Liver (tissue), 9 donors: ENCODE measurements around the gene ZNF490. TPM values are rescaled to one million over a fixed set of nuclear protein-coding genes. Genes with fewer than 3 reads are reported as not detected.

Source experiments
- DNase-seq: peaks from one replicate; pipeline ENCODE4 v3.0.0-alpha.2; 2017; ENCODE audit warnings: low spot score
- H3K27ac ChIP-seq, 2 donors: one replicate each; pipeline ENCODE4 v1.7.0; 2013; ENCODE audit warnings: inconsistent platforms in 2 of 2, low read length in 2 of 2, control low read depth in 1 of 2, low read depth in 1 of 2, mild to moderate bottlenecking in 1 of 2
- H3K27me3 ChIP-seq, 4 donors: one replicate each; pipeline versions ENCODE4 v1.6.1 to v1.7.0; 2013; ENCODE audit warnings: low read length in 3 of 4, inconsistent platforms in 1 of 4, mild to moderate bottlenecking in 1 of 4, moderate library complexity in 1 of 4; ENCODE audit not compliant: control insufficient read depth in 4 of 4, insufficient read depth in 4 of 4
- H3K36me3 ChIP-seq, 4 donors: one replicate each; pipeline versions ENCODE4 v1.6.1 to v1.7.0; 2013; ENCODE audit warnings: low read length in 3 of 4, mild to moderate bottlenecking in 3 of 4, low read depth in 1 of 4, moderate library complexity in 1 of 4; ENCODE audit not compliant: control insufficient read depth in 4 of 4, insufficient read depth in 3 of 4
- H3K4me1 ChIP-seq, 4 donors: one replicate each; pipeline versions ENCODE4 v1.6.1 to v1.7.0; 2013; ENCODE audit warnings: low read length in 3 of 4, mild to moderate bottlenecking in 3 of 4, moderate library complexity in 1 of 4; ENCODE audit not compliant: control insufficient read depth in 4 of 4, insufficient read depth in 4 of 4
- H3K4me3 ChIP-seq, 3 donors: one replicate each; pipeline versions ENCODE4 v1.6.1 to v1.7.0; 2013; ENCODE audit warnings: low read length in 3 of 3, control low read depth in 1 of 3, low read depth in 1 of 3, mild to moderate bottlenecking in 1 of 3
- H3K9ac ChIP-seq, 2 donors: one replicate each; pipeline ENCODE4 v1.7.0; 2013; ENCODE audit warnings: low read length in 2 of 2, mild to moderate bottlenecking in 2 of 2, moderate library complexity in 2 of 2, control low read depth in 1 of 2, low read depth in 1 of 2
- H3K9me3 ChIP-seq, 4 donors: one replicate each; pipeline versions ENCODE4 v1.6.1 to v1.7.0; 2013; ENCODE audit warnings: low read length in 3 of 4; ENCODE audit not compliant: control insufficient read depth in 4 of 4
- ATF3 ChIP-seq: IDR thresholded peaks from 2 replicates; pipeline ENCODE4 v1.6.1; 2016; ENCODE audit warnings: antibody characterized with exemption
- HNF4G ChIP-seq: IDR thresholded peaks from 2 replicates; pipeline ENCODE4 v1.6.1; 2016; ENCODE audit warnings: antibody characterized with exemption
- JUND ChIP-seq, 2 donors: IDR thresholded peaks; 2 replicates each; pipeline ENCODE4 v1.6.1; 2016; ENCODE audit warnings: antibody characterized with exemption in 2 of 2
- REST ChIP-seq: IDR thresholded peaks from 2 replicates; pipeline ENCODE4 v1.6.1; 2016; ENCODE audit warnings: antibody characterized with exemption, mild to moderate bottlenecking
- RXRA ChIP-seq, 2 donors: IDR thresholded peaks; 2 replicates each; pipeline ENCODE4 v1.6.1; 2017 to 2018; ENCODE audit warnings: antibody characterized with exemption in 2 of 2, mild to moderate bottlenecking in 1 of 2
- SP1 ChIP-seq: IDR thresholded peaks from 2 replicates; pipeline ENCODE4 v1.6.1; 2018; ENCODE audit warnings: antibody characterized with exemption, mild to moderate bottlenecking
- TAF1 ChIP-seq: conservative IDR thresholded peaks from 2 replicates; pipeline ENCODE4 v1.6.1; 2016; ENCODE audit warnings: antibody characterized with exemption, mild to moderate bottlenecking
- WGBS: extraction: QIAGEN DNeasy Blood & Tissue Kit; methylation state at CpG from one replicate; pipeline ENCODE4 v1.1.7; 2013; 5-methylcytosine and 5-hydroxymethylcytosine counted together
- polyA plus RNA-seq, 2 donors: library from polyadenylated mRNA; stranded (reverse) in 1 of 2; unstranded in 1 of 2; fragments of 200-250 nt in 1 of 2; fragments of >200 nt in 1 of 2; fragmentation: Nextera tagmentation in 1 of 2; extraction: Ambion mirVana in 1 of 2; gene quantifications; one replicate each; pipeline versions ENCODE4 v1.2.1 to v1.2.3, GENCODE V29; 2013 to 2015
- total RNA-seq, 2 donors: library from RNA; depleted of rRNA; stranded (reverse); fragments of >200 nt; gene quantifications; one replicate each; pipeline ENCODE4 v1.2.3, GENCODE V29; 2014
- donor health status: healthy.
- donor health status: healthy.
- donor health status: healthy.
- donor health status: healthy.
- donor health status: healthy.

Gene ZNF490
- total and polyA plus RNA-seq, 4 donors: 0.93 to 6.1 (median 2.3) TPM

- DNase-seq: no peak
- H3K4me3 ChIP-seq: peak overlapping the region in 2 of 3 donors; percentile 31 to 71
- peaks cover 21 to 38% (median 24%) of the 10 kb centered on the region in 4 donors for H3K9me3 ChIP-seq
- H3K4me1 ChIP-seq: no peaks in the 10 kb centered on the region
- H3K36me3 ChIP-seq: peaks cover 3 to 43% (median 33%) of the 10 kb centered on the region in 4 donors
- WGBS: 98% methylated on average over 9 of the region's 9 CpGs
- TF ChIP-seq RXRA (IDR thresholded peaks at IDR 0.05) (no peak), JUND (IDR thresholded peaks at IDR 0.05) (no peak), HNF4G (no peak)
- no peaks in the 10 kb centered on the region for H3K27me3 ChIP-seq
- H3K9ac ChIP-seq: no peak overlapping the region
- no peak overlapping the region for H3K27ac ChIP-seq
Observed at GRCh38 chr19:12581100-12581499, 29.5 kb downstream of the ZNF490 start.

- Histone ChIP-seq H3K4me3 (peak overlapping the region in 2 of 3 donors; percentile 31 to 71), H3K36me3 (peaks cover 3 to 43% (median 33%) of the 10 kb centered on the region in 4 donors), H3K27ac (no peak overlapping the region), H3K27me3 (no peaks in the 10 kb centered on the region), H3K9me3 (peaks cover 21 to 38% (median 24%) of the 10 kb centered on the region in 4 donors), H3K4me1 (no peaks in the 10 kb centered on the region), H3K9ac (no peak overlapping the region)
- DNase-seq: no peak
- TF ChIP-seq ATF3 (no peak), REST (no peak), TAF1 (no peak)
- WGBS: 96% methylated on average over 11 of the region's 11 CpGs
Observed at GRCh38 chr19:12580180-12580694, 30.4 kb downstream of the ZNF490 start.

GRCh38 chr19:12578641-12579040 lies 32.0 kb downstream of the ZNF490 start:
- DNase-seq: no peak
- TF ChIP-seq REST (no peak), SP1 (no peak)
- H3K9ac ChIP-seq: no peak overlapping the region
- H3K27me3 ChIP-seq: no peaks in the 10 kb centered on the region
- WGBS: 95% methylated on average over 10 of the region's 10 CpGs
- H3K4me1 ChIP-seq: no peaks in the 10 kb centered on the region
- peaks cover 21 to 38% (median 24%) of the 10 kb centered on the region in 4 donors for H3K9me3 ChIP-seq
- peak overlapping the region in 1 of 3 donors; percentile 9 for H3K4me3 ChIP-seq
- H3K36me3 ChIP-seq: peaks cover 3 to 43% (median 33%) of the 10 kb centered on the region in 4 donors
- no peak overlapping the region for H3K27ac ChIP-seq
